ENCODE results near the gene FAM210A. TPM values are rescaled to one million over a fixed set of nuclear protein-coding genes. Genes with fewer than 3 reads are reported as not detected.

The FAM210A gene
- total RNA-seq, 1 donor from 2014 or later, result 52.9 TPM

DNA sequence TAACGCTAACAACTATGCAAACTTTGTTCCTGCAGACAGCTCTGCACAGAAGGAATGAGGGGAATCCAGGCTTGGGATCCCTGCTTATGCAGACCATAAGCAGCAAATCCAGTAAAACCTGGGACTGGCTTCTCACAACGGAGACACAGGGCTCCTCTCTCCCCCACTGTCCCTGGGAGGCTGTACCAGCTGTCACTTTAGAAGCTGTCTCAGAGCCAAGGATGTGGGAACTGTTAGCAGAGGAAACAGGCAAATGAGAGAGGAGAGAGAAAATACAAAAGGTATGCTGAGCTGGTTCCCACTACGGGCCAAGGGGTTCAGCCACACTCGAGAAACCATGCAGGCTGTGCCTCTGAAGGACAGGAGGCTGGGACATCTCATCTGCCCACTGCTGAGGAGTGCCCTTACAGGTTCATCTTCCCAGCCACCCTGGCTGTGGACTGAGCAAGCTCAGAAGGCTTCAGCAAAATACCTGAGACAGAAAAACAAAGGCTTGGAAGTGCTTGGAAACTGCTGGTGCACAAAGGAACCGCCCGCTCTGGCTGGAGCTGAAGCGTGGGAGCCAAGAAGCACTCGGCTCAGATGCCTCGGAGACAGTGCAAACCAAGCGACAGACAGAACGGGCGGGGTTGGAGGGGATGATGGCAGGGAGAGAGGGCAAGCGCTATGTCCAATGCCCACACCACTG is 72.5 kb downstream of the FAM210A start:
- peaks cover 18% of the 10 kb centered on the region for H3K4me1 ChIP-seq
- no peaks in the 10 kb centered on the region for H3K27me3 ChIP-seq (ENCODE audit: low read depth)
- intact Hi-C loops (cut with micrococcal nuclease), result no loop called here

DNA sequence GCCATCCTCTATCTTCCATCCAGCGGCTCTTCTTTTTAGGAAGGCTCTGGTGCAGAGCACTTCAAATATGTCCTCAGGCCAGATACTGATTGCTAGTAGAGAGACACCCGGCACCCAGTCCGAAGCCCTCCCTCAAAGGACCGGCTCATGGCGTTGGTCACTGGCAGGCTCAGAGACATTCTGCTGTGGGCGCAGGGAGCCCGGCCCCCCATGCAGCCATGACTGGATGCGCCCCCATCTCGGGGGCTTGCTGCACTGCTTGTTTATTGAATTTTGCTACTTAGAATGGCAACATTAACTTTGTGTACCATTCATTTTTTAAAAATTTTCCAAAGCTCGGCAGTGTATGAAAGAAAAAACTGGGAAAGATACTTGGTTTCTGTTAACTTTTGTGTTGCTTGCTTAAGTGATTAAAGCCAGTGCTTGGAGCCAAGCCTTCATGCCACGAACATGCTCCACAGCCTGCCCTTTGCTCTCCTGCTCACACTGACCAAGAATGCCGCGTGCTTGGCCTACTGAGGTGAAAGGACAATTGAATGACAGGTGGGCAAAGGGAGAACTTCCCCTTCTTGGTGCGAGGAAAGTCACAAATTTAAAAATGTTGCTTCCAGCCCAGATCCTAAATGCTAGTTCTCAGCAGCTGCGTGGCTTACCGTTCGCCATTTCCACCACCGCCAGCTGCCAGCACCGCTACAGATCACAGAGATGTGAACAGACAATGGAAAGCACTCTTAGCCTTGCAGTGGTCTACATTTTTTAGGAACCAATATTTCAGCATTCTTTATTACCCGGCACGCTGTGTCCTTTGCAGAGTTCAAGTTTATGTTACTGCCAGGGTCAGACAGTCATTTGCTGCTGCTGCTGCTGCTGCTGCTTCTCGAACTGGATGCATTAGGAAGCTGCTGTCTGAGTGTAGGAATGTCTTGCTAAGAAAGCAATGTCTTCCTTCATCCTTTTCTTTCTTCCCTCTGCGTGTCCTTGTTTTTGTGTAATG is 76.7 kb downstream of the FAM210A start:
- Histone ChIP-seq H3K36me3 (peaks cover 14% of the 10 kb centered on the region), H3K27me3 (ENCODE audit: low read depth) (no peaks in the 10 kb centered on the region), H3K4me1 (peaks cover 8% of the 10 kb centered on the region), H3K27ac (replicated peaks) (no peak overlapping the region), H3K9me3 (replicated peaks) (no peaks in the 10 kb centered on the region), H3K4me3 (no peak overlapping the region)
- intact Hi-C loops (cut with micrococcal nuclease), result no loop called here
- TF ChIP-seq, protein P1, sequence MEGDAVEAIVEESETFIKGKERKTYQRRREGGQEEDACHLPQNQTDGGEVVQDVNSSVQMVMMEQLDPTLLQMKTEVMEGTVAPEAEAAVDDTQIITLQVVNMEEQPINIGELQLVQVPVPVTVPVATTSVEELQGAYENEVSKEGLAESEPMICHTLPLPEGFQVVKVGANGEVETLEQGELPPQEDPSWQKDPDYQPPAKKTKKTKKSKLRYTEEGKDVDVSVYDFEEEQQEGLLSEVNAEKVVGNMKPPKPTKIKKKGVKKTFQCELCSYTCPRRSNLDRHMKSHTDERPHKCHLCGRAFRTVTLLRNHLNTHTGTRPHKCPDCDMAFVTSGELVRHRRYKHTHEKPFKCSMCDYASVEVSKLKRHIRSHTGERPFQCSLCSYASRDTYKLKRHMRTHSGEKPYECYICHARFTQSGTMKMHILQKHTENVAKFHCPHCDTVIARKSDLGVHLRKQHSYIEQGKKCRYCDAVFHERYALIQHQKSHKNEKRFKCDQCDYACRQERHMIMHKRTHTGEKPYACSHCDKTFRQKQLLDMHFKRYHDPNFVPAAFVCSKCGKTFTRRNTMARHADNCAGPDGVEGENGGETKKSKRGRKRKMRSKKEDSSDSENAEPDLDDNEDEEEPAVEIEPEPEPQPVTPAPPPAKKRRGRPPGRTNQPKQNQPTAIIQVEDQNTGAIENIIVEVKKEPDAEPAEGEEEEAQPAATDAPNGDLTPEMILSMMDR (IDR thresholded peaks at IDR 0.05; ENCODE audit: borderline replicate concordance), result no peak
- no peak for DNase-seq

More for the DNA sequence above, 72.5 kb downstream of the FAM210A start:
- DNase-seq, result no peak
- H3K4me3 ChIP-seq, result no peak overlapping the region
- H3K27ac ChIP-seq (replicated peaks), result no peak overlapping the region
- H3K9me3 ChIP-seq (replicated peaks), result no peaks in the 10 kb centered on the region
- TF ChIP-seq, protein P1 (IDR thresholded peaks at IDR 0.05; ENCODE audit: borderline replicate concordance), result no peak
- H3K36me3 ChIP-seq, result no peaks in the 10 kb centered on the region

DNA sequence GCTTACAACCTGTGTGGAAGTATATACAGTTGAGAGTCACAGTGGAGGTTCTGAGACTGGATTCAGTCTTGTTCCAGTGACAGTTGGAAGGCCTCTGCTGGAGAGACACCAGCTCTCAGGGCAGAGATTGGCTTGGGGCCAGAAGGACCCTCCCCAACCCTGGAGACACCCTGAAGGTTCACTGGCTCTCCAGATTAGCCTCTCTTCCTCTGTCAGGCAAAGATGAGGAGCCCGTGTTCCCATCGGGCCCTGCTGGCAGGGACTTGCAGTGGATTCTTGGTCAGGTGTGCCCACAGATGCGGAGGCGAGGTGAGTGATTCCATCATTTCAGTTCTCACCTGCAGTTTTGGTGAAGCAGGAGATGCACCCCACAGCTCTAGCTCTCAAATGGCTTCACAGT is 78.6 kb downstream of the FAM210A start:
- Histone ChIP-seq H3K36me3 (peaks cover 14% of the 10 kb centered on the region), H3K27ac (replicated peaks) (no peak overlapping the region), H3K4me3 (no peak overlapping the region), H3K9me3 (replicated peaks) (no peaks in the 10 kb centered on the region), H3K27me3 (ENCODE audit: low read depth) (no peaks in the 10 kb centered on the region), H3K4me1 (no peaks in the 10 kb centered on the region)
- DNase-seq, result no peak
- intact Hi-C loops (cut with micrococcal nuclease), result no loop called here
- TF ChIP-seq, protein P1 (IDR thresholded peaks at IDR 0.05; ENCODE audit: borderline replicate concordance), result no peak

GRCh38 chr18:13646633-13647032 is 79.7 kb downstream of the FAM210A start:
- intact Hi-C loops (cut with micrococcal nuclease), result no loop called here

DNA sequence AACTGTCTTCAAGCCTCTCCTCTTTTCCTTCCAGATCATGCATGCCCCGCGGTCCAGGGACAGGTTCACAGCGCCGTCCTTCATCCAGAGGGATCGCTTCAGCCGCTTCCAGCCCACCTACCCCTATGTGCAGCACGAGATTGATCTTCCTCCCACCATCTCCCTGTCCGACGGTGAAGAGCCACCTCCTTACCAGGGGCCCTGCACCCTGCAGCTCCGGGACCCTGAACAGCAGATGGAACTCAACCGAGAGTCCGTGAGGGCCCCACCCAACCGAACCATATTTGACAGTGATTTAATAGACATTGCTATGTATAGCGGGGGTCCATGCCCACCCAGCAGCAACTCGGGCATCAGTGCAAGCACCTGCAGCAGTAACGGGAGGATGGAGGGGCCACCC is 81.3 kb downstream of the FAM210A start:
- peaks cover 26% of the 10 kb centered on the region for H3K4me1 ChIP-seq
- no peaks in the 10 kb centered on the region for H3K9me3 ChIP-seq (replicated peaks)
- H3K36me3 ChIP-seq, result peaks cover 14% of the 10 kb centered on the region
- no peak overlapping the region for H3K4me3 ChIP-seq
- TF ChIP-seq, protein P1 (IDR thresholded peaks at IDR 0.05; ENCODE audit: borderline replicate concordance), result no peak
- DNase-seq, result no peak
- H3K27ac ChIP-seq (replicated peaks), result no peak overlapping the region
- intact Hi-C loops (cut with micrococcal nuclease), result no loop called here
- no peaks in the 10 kb centered on the region for H3K27me3 ChIP-seq (ENCODE audit: low read depth)

More at GRCh38 chr18:13646633-13647032, 79.7 kb downstream of the FAM210A start:
- H3K4me3 ChIP-seq, result no peak overlapping the region
- TF ChIP-seq, protein P1 (IDR thresholded peaks at IDR 0.05; ENCODE audit: borderline replicate concordance), result no peak
- H3K27ac ChIP-seq (replicated peaks), result no peak overlapping the region
- peaks cover 14% of the 10 kb centered on the region for H3K36me3 ChIP-seq
- peaks cover 11% of the 10 kb centered on the region for H3K4me1 ChIP-seq
- no peak for DNase-seq
- no peaks in the 10 kb centered on the region for H3K27me3 ChIP-seq (ENCODE audit: low read depth)
- no peaks in the 10 kb centered on the region for H3K9me3 ChIP-seq (replicated peaks)
